Measurements from ENCODE around the gene ZNF205. TPM values are rescaled to one million over a fixed set of nuclear protein-coding genes. Genes with fewer than 3 reads are reported as not detected.

The ZNF205 gene
- total RNA-seq, 1 experiment from 2014 or later: 17.0 TPM

DNA sequence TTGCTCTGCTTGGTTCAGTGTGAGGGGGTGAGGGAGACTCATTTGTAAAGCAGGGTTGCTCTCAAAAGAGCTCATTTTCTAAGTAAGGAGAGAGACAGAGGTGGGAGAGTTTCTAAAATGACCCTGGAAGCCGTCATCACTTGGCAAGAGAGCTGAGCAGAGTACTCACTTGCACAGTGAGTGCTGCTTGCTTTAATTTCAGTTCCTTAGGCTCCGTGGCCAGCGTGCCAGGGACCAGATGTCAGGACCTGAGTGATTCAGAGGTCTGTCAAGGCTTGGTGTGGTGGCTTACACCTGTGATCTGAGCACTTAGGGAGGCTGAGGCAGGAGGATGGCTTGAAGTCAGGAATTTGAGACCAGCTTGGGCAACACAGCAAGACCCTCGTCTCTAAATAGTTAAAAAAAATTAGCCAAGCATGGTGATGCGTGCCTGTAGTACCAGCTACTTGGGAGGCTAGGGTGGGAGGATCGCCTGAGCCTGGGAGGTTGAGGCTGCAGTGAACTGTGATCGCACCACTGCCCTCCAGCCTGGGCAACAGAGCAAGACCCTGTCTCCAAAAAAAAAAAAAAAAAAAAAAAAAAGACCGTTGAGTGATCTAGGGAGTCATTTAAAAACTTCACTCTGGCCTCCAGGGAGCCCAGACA lies 10.7 kb downstream of the ZNF205 start (continued):
- TF ChIP-seq JUND (IDR thresholded peaks at IDR 0.05) (no peak), RAD21 (IDR thresholded peaks at IDR 0.05; ENCODE audit: low read depth) (no peak)
- TF ChIP-seq, protein P1, sequence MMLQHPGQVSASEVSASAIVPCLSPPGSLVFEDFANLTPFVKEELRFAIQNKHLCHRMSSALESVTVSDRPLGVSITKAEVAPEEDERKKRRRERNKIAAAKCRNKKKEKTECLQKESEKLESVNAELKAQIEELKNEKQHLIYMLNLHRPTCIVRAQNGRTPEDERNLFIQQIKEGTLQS (IDR thresholded peaks at IDR 0.05): no peak
- TF ChIP-seq, protein P2, sequence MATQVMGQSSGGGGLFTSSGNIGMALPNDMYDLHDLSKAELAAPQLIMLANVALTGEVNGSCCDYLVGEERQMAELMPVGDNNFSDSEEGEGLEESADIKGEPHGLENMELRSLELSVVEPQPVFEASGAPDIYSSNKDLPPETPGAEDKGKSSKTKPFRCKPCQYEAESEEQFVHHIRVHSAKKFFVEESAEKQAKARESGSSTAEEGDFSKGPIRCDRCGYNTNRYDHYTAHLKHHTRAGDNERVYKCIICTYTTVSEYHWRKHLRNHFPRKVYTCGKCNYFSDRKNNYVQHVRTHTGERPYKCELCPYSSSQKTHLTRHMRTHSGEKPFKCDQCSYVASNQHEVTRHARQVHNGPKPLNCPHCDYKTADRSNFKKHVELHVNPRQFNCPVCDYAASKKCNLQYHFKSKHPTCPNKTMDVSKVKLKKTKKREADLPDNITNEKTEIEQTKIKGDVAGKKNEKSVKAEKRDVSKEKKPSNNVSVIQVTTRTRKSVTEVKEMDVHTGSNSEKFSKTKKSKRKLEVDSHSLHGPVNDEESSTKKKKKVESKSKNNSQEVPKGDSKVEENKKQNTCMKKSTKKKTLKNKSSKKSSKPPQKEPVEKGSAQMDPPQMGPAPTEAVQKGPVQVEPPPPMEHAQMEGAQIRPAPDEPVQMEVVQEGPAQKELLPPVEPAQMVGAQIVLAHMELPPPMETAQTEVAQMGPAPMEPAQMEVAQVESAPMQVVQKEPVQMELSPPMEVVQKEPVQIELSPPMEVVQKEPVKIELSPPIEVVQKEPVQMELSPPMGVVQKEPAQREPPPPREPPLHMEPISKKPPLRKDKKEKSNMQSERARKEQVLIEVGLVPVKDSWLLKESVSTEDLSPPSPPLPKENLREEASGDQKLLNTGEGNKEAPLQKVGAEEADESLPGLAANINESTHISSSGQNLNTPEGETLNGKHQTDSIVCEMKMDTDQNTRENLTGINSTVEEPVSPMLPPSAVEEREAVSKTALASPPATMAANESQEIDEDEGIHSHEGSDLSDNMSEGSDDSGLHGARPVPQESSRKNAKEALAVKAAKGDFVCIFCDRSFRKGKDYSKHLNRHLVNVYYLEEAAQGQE (IDR thresholded peaks at IDR 0.05; ENCODE audit: low read depth): no peak

DNA sequence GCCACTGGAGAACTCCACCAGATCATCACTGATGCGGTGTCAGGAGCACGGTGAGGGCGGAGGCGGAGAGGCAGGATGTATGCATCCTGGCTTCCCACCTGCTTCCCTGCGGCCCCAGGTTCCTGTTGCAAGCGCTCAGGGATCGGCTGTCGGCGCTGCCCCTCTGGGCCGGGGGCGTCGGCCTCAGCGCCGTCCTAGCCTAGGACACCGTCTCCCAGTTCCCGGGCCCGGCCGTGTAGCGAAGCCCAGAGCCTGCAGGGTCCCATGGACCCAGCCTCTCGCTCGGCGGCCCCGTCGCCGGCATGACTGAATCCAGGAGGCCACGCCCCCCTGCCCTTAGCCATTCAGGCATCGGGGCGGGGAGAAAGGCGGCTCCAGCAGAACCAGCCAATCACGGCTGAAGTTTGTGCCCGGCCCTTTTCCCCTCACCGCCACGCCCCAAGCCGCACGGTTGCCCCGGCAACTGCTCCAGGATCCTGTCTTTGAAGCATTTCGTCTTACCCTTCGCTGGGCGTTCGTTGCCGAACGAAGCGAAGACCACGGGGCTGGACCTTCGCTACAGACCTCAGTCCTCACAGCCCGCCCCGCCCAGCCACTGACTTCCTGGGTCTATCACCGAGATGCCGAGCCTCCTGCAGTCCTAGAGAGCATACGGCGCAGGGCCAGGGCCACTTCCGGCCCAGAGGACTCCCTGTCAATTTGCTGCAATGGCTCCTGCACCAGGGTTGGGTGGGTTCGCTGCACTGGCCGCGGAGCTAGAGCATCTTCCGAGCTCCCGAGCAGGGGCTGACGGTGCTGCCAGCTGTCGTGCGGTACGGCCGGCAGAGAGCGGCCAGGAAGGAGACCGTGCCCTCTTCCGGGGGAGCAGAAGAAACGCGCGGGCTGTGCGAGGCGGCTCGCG lies 11.8 kb downstream of the ZNF205 start:
- peaks cover 3 to 5% of the 10 kb centered on the region in 2 experiments; a peak in 2 of 4 replicates for H3K36me3 ChIP-seq (ENCODE audit: control insufficient read depth in 1 of 2, insufficient read depth in 2 of 2, low read length in 2 of 2)
- no peaks in the 10 kb centered on the region for H3K27me3 ChIP-seq (ENCODE audit: insufficient read depth, low read length)
- no peaks in the 10 kb centered on the region for H3K79me2 ChIP-seq (ENCODE audit: insufficient read depth, low read length)
- peak overlapping the region; percentile 94 for H3K4me2 ChIP-seq (ENCODE audit: low read length)
- H3K9me3 ChIP-seq (ENCODE audit: control insufficient read depth in 1 of 2, insufficient read depth in 1 of 2, low read depth in 1 of 2, low read length in 2 of 2): no peaks in the 10 kb centered on the region
- peak overlapping the region; percentile 76 for H3K27ac ChIP-seq (ENCODE audit: low read depth, low read length)
- peak overlapping the region; percentile 58 for H2AFZ ChIP-seq (ENCODE audit: low read depth, low read length, poor library complexity, severe bottlenecking)
- CTCF ChIA-PET: no interaction called here
- POLR2A ChIA-PET: interaction anchor here (0.6 to 2.7 kb wide), 2 partner anchors 11 to 65 kb away, joined by 4 to 7 read pairs; partner anchors contain the start of gene ZNF213
- H3K9ac ChIP-seq (ENCODE audit: low read length): peak overlapping the region; percentile 73
- ATAC-seq: peak; percentile 91
- H3K4me1 ChIP-seq (ENCODE audit: control insufficient read depth in 1 of 2, insufficient read depth in 2 of 2, low read length in 2 of 2): peaks cover 12 to 26% of the 10 kb centered on the region in 2 experiments
- RAD21 ChIA-PET (ENCODE audit: low non-redundant PET in 1 of 2, low total read pairs in 2 of 2, uncharacterized antibody in 2 of 2, unreplicated experiment in 2 of 2): no interaction called here
- peak; percentile 85 for DNase-seq (ENCODE audit: low read depth, low spot score)
- peak overlapping the region; percentile 79 to 85 for H3K4me3 ChIP-seq (replicated peaks in 1 of 2; ENCODE audit: low read depth in 1 of 2, low read length in 2 of 2)
- H4K20me1 ChIP-seq (ENCODE audit: insufficient read depth): no peaks in the 10 kb centered on the region
- BruUV-seq (replicated peaks): no TSS peak
- no peaks in the 10 kb centered on the region for H3K9me2 ChIP-seq (ENCODE audit: insufficient read depth)
- intact Hi-C loops (cut with micrococcal nuclease): no loop called here
- TF ChIP-seq SRF (IDR thresholded peaks at IDR 0.05; ENCODE audit: low read depth) (no peak), CBX3 (IDR thresholded peaks at IDR 0.05; ENCODE audit: low read depth) (no peak), POLR2A (IDR thresholded peaks at IDR 0.05; ENCODE audit: borderline replicate concordance, extremely low read depth, insufficient read depth, insufficient read length) (peak; percentile 7), SIN3A (IDR thresholded peaks at IDR 0.05; ENCODE audit: low read depth) (no peak), RAD21 (IDR thresholded peaks at IDR 0.05; ENCODE audit: low read depth) (no peak), POLR2AphosphoS5 (IDR thresholded peaks at IDR 0.05; ENCODE audit: low read depth, low read length) (peak; percentile 67), CEBPB (IDR thresholded peaks at IDR 0.05; ENCODE audit: low read depth) (no peak)
- TF ChIP-seq, protein P3, sequence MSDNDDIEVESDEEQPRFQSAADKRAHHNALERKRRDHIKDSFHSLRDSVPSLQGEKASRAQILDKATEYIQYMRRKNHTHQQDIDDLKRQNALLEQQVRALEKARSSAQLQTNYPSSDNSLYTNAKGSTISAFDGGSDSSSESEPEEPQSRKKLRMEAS (IDR thresholded peaks at IDR 0.05): peak; percentile 47
- TF ChIP-seq, protein P4, sequence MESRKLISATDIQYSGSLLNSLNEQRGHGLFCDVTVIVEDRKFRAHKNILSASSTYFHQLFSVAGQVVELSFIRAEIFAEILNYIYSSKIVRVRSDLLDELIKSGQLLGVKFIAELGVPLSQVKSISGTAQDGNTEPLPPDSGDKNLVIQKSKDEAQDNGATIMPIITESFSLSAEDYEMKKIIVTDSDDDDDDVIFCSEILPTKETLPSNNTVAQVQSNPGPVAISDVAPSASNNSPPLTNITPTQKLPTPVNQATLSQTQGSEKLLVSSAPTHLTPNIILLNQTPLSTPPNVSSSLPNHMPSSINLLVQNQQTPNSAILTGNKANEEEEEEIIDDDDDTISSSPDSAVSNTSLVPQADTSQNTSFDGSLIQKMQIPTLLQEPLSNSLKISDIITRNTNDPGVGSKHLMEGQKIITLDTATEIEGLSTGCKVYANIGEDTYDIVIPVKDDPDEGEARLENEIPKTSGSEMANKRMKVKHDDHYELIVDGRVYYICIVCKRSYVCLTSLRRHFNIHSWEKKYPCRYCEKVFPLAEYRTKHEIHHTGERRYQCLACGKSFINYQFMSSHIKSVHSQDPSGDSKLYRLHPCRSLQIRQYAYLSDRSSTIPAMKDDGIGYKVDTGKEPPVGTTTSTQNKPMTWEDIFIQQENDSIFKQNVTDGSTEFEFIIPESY (IDR thresholded peaks at IDR 0.05; ENCODE audit: extremely low read depth, insufficient replicate concordance, low read length): no peak
- TF ChIP-seq, protein P5, sequence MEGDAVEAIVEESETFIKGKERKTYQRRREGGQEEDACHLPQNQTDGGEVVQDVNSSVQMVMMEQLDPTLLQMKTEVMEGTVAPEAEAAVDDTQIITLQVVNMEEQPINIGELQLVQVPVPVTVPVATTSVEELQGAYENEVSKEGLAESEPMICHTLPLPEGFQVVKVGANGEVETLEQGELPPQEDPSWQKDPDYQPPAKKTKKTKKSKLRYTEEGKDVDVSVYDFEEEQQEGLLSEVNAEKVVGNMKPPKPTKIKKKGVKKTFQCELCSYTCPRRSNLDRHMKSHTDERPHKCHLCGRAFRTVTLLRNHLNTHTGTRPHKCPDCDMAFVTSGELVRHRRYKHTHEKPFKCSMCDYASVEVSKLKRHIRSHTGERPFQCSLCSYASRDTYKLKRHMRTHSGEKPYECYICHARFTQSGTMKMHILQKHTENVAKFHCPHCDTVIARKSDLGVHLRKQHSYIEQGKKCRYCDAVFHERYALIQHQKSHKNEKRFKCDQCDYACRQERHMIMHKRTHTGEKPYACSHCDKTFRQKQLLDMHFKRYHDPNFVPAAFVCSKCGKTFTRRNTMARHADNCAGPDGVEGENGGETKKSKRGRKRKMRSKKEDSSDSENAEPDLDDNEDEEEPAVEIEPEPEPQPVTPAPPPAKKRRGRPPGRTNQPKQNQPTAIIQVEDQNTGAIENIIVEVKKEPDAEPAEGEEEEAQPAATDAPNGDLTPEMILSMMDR (IDR thresholded peaks at IDR 0.05 in 2 of 3, conservative IDR thresholded peaks at IDR 0.05 in 1 of 3; ENCODE audit: borderline replicate concordance in 1 of 3, insufficient read depth in 1 of 3, low read depth in 2 of 3, low read length in 2 of 3): peak in 1 of 3 experiments; percentile 21; a peak in 2 of 6 replicates
- TF ChIP-seq, protein P1 (IDR thresholded peaks at IDR 0.05): no peak
